ENCODE measurements around the gene OR2J2.
"Not testable (repeated sequence)": the region's sequence is repeated elsewhere in the genome, so short reads cannot be mapped to it uniquely, and the experiment has no call there.

OR2J2 gene

GRCh38 chr6:29165571-29165970, 5.1 kb upstream of the OR2J2 start:
- not testable (repeated sequence) for H3K27me3 ChIP-seq (ENCODE audit: low read length); H3K9me3 ChIP-seq (ENCODE audit: insufficient read depth, low read length); H3K4me2 ChIP-seq (ENCODE audit: low read depth, low read length, poor library complexity, severe bottlenecking); H3K36me3 ChIP-seq (ENCODE audit: low read length); H3K27ac ChIP-seq (ENCODE audit: low read depth, low read length); H3K4me3 ChIP-seq (ENCODE audit: insufficient read depth, low read length, poor library complexity, severe bottlenecking); H3F3A ChIP-seq (ENCODE audit: insufficient read depth); H3K9ac ChIP-seq (ENCODE audit: low read length); H2AFZ ChIP-seq (ENCODE audit: low read depth, low read length, severe bottlenecking); H4K20me1 ChIP-seq (ENCODE audit: low read depth, low read length); H3K79me2 ChIP-seq (ENCODE audit: insufficient read depth, low read length); H3K9me2 ChIP-seq (replicated peaks; ENCODE audit: insufficient read depth, low read length)

GRCh38 chr6:29171736-29172135, 1.0 kb downstream of the OR2J2 start:
- no peaks in the 10 kb centered on the region for H4K20me1 ChIP-seq (ENCODE audit: low read depth, low read length)
- no peaks in the 10 kb centered on the region for H3K27me3 ChIP-seq (ENCODE audit: low read length)
- H3K9ac ChIP-seq (ENCODE audit: low read length), result no peak overlapping the region
- no peak for TF ChIP-seq CTCF (IDR thresholded peaks at IDR 0.05; ENCODE audit: insufficient read depth, low read length, poor library complexity, severe bottlenecking)
- TF ChIP-seq EZH2phosphoT487 (conservative IDR thresholded peaks at IDR 0.05; ENCODE audit: low read length), result no peak
- no peaks in the 10 kb centered on the region for H3K9me3 ChIP-seq (ENCODE audit: insufficient read depth, low read length)
- H3K4me2 ChIP-seq (ENCODE audit: low read depth, low read length, poor library complexity, severe bottlenecking), result no peak overlapping the region
- no peaks in the 10 kb centered on the region for H3K36me3 ChIP-seq (ENCODE audit: low read length)
- H2AFZ ChIP-seq (ENCODE audit: low read depth, low read length, severe bottlenecking), result no peak overlapping the region
- H3F3A ChIP-seq (ENCODE audit: insufficient read depth), result no peaks in the 10 kb centered on the region
- no peaks in the 10 kb centered on the region for H3K79me2 ChIP-seq (ENCODE audit: insufficient read depth, low read length)
- no peak overlapping the region for H3K27ac ChIP-seq (ENCODE audit: low read depth, low read length)
- H3K4me3 ChIP-seq (ENCODE audit: insufficient read depth, low read length, poor library complexity, severe bottlenecking), result no peak overlapping the region
- H3K9me2 ChIP-seq (replicated peaks; ENCODE audit: insufficient read depth, low read length), result no peaks in the 10 kb centered on the region

- H3F3A ChIP-seq (ENCODE audit: insufficient read depth), result no peaks in the 10 kb centered on the region
- H3K79me2 ChIP-seq (ENCODE audit: insufficient read depth, low read length), result no peaks in the 10 kb centered on the region
- H2AFZ ChIP-seq (ENCODE audit: low read depth, low read length, severe bottlenecking), result no peak overlapping the region
- H3K27ac ChIP-seq (ENCODE audit: low read depth, low read length), result no peak overlapping the region
- TF ChIP-seq CTCF (IDR thresholded peaks at IDR 0.05; ENCODE audit: insufficient read depth, low read length, poor library complexity, severe bottlenecking), result no peak
- TF ChIP-seq EZH2phosphoT487 (conservative IDR thresholded peaks at IDR 0.05; ENCODE audit: low read length), result no peak
- no peaks in the 10 kb centered on the region for H3K9me2 ChIP-seq (replicated peaks; ENCODE audit: insufficient read depth, low read length)
- no peaks in the 10 kb centered on the region for H3K36me3 ChIP-seq (ENCODE audit: low read length)
- H3K4me3 ChIP-seq (ENCODE audit: insufficient read depth, low read length, poor library complexity, severe bottlenecking), result no peak overlapping the region
- no peak overlapping the region for H3K9ac ChIP-seq (ENCODE audit: low read length)
- H3K27me3 ChIP-seq (ENCODE audit: low read length), result no peaks in the 10 kb centered on the region
- H4K20me1 ChIP-seq (ENCODE audit: low read depth, low read length), result no peaks in the 10 kb centered on the region
- no peak overlapping the region for H3K4me2 ChIP-seq (ENCODE audit: low read depth, low read length, poor library complexity, severe bottlenecking)
- H3K9me3 ChIP-seq (ENCODE audit: insufficient read depth, low read length), result no peaks in the 10 kb centered on the region
Measured at GRCh38 chr6:29183594-29183993, 12.9 kb downstream of the OR2J2 start.

- H3K9me2 ChIP-seq (replicated peaks; ENCODE audit: insufficient read depth, low read length); H3K36me3 ChIP-seq (ENCODE audit: low read length); H3K9ac ChIP-seq (ENCODE audit: low read length); H3K9me3 ChIP-seq (ENCODE audit: insufficient read depth, low read length); H3K27me3 ChIP-seq (ENCODE audit: low read length); H3F3A ChIP-seq (ENCODE audit: insufficient read depth); H3K27ac ChIP-seq (ENCODE audit: low read depth, low read length); H3K79me2 ChIP-seq (ENCODE audit: insufficient read depth, low read length); H3K4me3 ChIP-seq (ENCODE audit: insufficient read depth, low read length, poor library complexity, severe bottlenecking); H2AFZ ChIP-seq (ENCODE audit: low read depth, low read length, severe bottlenecking); H3K4me2 ChIP-seq (ENCODE audit: low read depth, low read length, poor library complexity, severe bottlenecking); H4K20me1 ChIP-seq (ENCODE audit: low read depth, low read length): not testable (repeated sequence)
Measured at GRCh38 chr6:29188659-29189058, 18.0 kb downstream of the OR2J2 start.
